ENCODE results near the gene IL36RN.

IL36RN gene

GRCh38 chr2:113050921-113051895 is 7.8 kb upstream of the IL36RN start:
- no peak for DNase-seq

- DNase-seq: no peak
These were observed 6.5 kb upstream of the IL36RN start, which contains the start of gene IL36B for GRCh38 chr2:113052396-113052917. TSS of gene IL36B (minus strand) at chr2:113052867.

DNA sequence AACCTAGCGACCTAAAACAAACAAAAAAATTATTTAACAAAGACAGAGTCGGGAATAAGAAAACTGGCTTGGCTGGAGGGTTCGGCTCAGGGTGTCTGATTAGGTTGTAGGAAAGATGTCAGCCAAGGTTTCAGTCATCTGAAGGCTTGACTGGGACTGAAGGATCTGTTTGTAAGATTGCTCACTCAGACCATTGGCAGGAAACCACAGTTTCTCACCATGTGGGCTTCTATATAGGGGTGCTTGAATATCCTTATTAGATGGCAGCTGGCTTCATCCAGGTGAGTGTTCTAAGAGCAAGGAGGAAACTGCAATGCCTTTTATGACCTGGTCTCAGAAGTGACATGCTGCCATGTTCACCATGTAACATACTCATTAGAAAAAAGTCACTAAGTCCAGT is 5.3 kb upstream of the IL36RN start:
- no peak for DNase-seq

DNA sequence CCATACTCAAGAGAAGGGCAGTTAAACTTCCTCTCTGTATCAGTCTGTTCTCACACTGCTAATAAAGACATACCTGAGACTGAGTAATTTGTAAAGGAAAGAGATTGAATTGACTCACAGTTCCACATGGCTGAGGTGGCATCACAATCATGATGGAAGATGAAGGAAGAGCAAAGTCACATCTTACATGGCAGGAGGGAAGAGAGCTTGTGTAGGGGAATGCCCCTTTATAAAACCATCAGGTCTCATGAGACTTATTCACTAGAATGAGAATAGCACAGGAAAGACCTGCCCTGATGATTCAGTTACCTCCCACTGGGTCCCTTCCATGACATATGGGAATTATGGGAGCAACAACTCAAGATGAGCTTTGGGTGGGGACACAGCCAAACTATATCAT is 4.9 kb upstream of the IL36RN start:
- DNase-seq: no peak

DNA sequence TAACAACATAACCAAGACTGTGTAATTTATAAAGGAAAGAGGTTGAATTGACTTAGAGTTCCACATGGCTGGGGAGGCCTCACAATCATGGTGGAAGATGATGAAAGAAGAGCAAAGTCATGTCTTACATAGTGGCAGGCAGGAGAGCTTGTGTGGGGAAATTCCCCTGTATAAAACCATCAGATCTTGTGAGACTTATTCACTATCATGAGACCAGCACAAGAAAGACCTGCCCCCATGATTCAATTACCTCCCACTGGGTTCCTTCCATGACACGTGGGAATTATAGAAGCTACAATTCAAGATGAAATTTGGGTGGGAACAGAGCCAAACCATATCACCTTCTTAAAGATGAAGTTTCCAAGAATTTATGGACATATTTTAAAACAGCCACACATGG is 2.5 kb upstream of the IL36RN start:
- no peak for DNase-seq

- DNase-seq: no peak
These were observed 1.9 kb upstream of the IL36RN start for GRCh38 chr2:113057117-113057516.

DNA sequence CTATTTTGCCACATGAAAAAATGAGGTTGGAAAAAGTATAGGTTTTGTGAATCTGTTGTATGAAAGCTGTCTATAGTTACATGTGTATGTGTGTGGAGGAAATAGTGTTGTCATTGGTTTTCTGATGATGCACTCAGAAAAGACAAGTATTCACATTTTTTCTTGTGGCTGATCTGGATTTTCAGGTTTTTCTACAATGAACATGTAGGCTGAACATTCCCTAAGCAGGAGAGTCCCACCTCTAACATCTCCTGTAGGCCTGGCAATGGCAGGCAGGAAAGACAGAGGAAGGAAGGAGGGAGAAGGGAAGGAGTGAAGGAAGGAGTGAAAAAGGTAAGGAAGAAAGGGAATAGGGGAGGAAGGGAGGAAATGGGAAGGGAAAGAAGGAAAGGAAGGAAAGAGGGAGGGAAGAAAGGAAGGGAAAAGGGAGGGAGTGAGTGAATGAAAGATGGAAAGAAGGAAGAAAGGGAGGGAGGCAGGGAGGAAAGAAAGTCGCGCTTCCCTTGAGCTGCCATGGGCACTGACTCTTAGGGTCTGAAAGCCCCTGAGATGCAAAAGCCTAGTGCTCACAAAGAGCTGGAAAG is 495 bp upstream of the IL36RN start:
- no peak for DNase-seq

DNA sequence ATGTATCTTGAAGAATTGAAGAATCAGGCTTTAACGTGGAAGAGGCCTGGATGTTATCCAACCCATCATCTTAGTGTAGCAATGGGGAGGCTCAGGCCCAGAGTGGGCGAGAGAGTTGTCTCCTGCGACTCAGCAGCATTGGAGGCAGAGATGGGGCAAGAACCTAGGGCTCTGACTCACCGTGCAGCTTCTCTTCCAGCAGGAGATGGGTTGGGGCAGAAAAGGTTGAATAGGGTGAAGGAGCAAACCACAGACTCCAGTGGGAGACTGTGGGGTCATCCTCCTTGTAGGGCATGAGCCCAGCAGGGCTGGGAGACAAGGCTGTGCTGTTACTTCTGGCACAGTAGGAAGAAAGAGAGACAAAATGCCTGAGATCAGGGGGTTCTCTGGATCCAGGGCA is 1.4 kb downstream of the IL36RN start:
- no peak for DNase-seq

- DNase-seq: no peak
These were observed 1.8 kb downstream of the IL36RN start for GRCh38 chr2:113060796-113061195.

GRCh38 chr2:113061241-113061640 is 2.2 kb downstream of the IL36RN start:
- no peak for DNase-seq

GRCh38 chr2:113061896-113062770 is 3.1 kb downstream of the IL36RN start:
- no peak for DNase-seq

DNA sequence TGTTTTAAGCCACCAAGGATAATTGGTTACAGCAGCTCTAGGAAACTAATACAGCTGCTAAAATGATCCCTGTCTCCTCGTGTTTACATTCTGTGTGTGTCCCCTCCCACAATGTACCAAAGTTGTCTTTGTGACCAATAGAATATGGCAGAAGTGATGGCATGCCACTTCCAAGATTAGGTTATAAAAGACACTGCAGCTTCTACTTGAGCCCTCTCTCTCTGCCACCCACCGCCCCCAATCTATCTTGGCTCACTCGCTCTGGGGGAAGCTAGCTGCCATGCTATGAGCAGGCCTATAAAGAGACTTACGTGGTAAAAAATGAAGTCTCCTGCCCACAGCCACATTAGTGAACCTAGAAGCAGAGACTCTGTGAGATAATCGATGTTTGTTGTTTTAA is 5.3 kb downstream of the IL36RN start:
- no peak for DNase-seq

GRCh38 chr2:113064898-113065297 is 5.9 kb downstream of the IL36RN start:
- DNase-seq: no peak

DNA sequence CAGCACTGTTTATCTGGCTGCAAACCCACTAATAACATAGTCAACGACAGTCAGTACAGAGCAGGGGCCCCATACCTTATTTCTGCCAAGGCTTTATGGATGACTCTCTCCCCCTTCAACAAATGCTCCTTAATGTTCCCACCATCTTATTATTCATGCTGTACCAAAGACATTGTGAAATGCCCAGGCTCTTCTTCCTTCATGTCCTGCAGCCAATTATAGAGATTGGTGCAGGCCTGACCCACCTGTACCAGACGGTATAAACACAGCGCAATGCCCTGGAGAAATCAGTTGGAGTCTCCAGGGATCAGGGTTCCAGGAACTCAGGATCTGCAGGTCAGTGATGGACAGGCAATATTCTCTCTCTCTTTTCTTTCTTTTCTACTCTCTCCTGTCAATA is 8.7 kb downstream of the IL36RN start, which contains the start of gene IL1F10:
Gene IL1F10 (plus strand): TSS at position 290 of the 400 bp plus-strand sequence. CDS start 4,769 bp downstream, outside the sequence.
- DNase-seq: no peak

DNA sequence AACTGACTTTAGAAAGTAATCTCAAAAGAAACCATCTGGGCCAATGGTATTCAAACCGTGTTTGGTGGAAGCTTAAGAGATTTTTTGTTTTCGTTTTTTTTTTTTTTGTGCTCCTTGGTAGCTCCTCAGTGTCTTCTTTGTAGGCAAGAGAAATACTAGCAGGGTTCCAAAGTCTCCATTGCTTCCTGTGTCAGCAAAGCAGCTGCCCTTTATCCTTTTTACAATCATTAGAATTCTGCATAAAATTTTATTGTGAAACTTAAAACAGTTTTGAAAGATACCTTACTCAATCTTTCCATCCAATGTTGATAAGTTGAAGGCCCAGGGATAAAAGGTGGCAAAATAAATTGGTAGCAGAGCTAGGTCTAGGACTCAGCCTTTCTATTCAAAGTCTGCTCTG is 9.3 kb downstream of the IL36RN start:
- no peak for DNase-seq

- no peak for DNase-seq
These were observed 9.9 kb downstream of the IL36RN start for GRCh38 chr2:113068706-113069485.

DNA sequence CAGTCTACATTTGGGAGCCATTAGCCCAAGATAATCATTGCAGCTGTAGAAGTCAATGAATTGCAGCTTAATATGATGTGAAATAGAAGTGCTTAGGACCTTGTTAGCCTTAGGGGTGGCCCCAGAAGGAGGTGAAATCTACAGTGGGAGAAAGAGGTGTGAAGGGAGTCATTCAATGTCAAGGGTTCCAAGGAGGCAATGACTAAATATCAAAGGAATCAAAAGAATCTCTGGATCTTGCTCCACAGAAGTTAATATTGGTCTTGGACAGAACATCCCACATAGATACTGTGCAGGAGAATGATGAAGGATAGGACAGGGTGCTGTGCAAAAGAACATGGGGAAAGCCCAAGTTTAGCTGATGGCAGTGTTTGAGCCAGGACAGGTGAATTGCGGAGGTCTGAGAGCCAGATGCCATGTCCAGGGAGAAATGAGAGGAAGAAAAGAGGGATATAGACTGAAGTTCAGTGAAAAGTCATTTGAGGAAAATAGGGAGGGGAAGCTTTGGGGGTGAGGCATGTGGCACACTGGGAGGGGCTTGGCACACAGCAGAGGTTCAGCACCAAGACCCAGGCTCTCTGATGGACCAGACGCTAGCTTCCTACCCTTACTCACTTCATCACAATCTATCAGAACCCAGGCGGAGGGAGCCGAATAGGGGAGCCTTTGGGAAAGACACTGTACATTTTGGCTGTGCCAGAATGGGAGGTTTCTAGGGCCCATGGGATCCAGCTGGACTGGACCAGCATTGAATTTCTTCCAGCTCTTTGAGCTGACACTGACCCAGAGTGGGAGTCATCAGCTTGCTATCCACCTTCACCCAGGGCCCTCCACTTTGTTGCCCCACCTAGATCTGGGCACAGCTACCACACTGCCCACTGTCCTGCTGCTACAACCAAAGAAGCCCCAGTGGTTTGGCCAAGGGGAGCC is 10.9 kb downstream of the IL36RN start:
- no peak for DNase-seq

DNA sequence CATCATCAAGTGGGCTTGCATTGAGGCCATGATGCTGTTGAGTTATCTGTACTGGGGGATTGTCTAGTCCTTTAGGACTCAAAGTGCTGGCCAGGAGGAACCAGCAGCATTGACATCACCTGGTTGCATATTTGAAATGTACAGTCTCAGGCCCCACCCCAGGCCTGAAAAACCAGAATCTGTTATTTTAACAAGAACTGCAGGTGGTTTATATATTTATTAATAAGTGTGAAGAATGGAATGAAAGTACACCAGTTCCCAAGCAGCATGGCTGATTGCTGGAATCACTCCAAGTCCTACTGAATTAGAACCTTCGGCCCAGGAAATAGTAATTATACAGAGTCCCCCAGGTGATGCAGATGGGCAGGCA is 11.6 kb downstream of the IL36RN start:
- DNase-seq: no peak

GRCh38 chr2:113072584-113072983 is 13.6 kb downstream of the IL36RN start:
- no peak for DNase-seq

- DNase-seq: no peak
These were observed 14.4 kb downstream of the IL36RN start for GRCh38 chr2:113073325-113073834.

GRCh38 chr2:113075030-113075429 is 16.0 kb downstream of the IL36RN start:
- peak; percentile 14 for DNase-seq

Measured in activated gamma-delta T cell treated with Interleukin-2 at 50 U/mL for 16 hours (primary cell).